GM12865 (cell line): ENCODE measurements around the gene CHSY3.
A peak's percentile ranks its signal among the peaks of the same experiment; 100 is the strongest.

Source experiments
- DNase-seq: peaks from one replicate; pipeline ENCODE4 v3.0.0; 2010; ENCODE audit warnings: low read depth
- H3K4me3 ChIP-seq: 2 replicates; pipeline ENCODE4 v1.5.1; 2011; ENCODE audit warnings: mild to moderate bottlenecking, low read depth, low read length, control low read depth
- TF ChIP-seq, protein P1 (sequence below): IDR thresholded peaks from 2 replicates; pipeline ENCODE4 v1.5.1; 2011; ENCODE audit warnings: low read length, control low read depth, low read depth, inconsistent platforms; ENCODE audit not compliant: insufficient read depth; ENCODE audit errors: missing control alignments

The CHSY3 gene

DNA sequence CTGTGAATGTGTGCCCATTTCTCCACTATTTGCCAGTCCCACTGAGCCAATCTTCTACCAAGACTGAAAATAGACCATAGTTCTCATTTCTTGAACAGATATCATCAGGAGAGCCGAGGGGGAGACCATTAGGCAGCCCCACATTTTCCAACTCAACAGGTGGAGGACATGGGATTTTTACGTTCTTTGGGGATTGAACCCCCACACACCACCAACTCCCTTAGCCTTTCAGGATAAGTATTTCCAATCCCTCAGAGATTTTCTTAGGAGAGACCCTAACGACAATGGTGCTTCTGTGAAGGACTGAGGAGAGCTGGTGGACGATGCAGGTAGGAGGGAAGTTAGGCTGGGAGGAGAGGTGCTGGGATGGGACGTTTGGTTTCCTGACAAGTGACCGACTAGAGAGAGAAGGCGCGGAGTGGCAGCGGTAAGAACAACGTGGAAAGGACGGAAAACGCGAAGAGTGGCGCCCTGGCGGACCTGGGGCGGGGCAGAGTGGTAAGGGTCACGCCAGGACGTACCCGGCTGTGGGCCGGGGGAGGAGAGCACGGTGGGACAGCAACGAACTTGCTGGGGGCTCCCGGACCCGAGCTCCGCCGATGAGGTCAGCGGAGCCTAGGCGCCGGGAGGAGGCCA is 681 bp upstream of the CHSY3 start:
- TF ChIP-seq, protein P1, sequence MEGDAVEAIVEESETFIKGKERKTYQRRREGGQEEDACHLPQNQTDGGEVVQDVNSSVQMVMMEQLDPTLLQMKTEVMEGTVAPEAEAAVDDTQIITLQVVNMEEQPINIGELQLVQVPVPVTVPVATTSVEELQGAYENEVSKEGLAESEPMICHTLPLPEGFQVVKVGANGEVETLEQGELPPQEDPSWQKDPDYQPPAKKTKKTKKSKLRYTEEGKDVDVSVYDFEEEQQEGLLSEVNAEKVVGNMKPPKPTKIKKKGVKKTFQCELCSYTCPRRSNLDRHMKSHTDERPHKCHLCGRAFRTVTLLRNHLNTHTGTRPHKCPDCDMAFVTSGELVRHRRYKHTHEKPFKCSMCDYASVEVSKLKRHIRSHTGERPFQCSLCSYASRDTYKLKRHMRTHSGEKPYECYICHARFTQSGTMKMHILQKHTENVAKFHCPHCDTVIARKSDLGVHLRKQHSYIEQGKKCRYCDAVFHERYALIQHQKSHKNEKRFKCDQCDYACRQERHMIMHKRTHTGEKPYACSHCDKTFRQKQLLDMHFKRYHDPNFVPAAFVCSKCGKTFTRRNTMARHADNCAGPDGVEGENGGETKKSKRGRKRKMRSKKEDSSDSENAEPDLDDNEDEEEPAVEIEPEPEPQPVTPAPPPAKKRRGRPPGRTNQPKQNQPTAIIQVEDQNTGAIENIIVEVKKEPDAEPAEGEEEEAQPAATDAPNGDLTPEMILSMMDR: no peak
- peak; percentile 6 for DNase-seq
- peak overlapping the region; percentile 41 for H3K4me3 ChIP-seq

DNA sequence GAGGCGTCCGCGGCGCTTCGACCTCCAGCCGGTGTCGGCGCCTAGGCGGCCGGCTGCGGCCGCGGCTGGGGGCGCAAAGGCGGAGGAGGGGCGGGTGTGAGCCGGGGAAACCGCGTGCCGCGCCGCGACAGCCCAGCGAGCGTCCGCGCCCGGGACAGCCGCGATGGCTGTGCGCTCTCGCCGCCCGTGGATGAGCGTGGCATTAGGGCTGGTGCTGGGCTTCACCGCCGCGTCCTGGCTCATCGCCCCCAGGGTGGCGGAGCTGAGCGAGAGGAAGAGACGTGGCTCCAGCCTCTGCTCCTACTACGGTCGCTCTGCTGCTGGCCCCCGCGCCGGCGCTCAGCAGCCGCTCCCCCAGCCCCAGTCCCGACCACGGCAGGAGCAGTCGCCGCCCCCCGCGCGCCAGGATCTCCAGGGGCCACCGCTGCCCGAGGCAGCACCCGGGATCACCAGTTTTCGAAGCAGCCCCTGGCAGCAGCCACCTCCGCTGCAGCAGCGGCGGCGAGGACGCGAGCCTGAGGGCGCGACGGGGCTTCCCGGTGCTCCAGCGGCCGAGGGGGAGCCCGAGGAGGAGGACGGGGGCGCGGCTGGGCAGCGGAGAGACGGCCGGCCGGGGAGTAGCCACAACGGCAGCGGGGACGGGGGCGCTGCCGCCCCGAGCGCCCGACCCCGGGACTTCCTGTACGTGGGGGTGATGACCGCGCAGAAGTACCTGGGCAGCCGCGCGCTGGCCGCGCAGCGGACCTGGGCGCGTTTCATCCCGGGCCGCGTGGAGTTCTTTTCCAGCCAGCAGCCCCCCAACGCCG is 605 bp downstream of the CHSY3 start:
- peak overlapping the region; percentile 41 for H3K4me3 ChIP-seq
- DNase-seq: peak; percentile 3
- TF ChIP-seq, protein P1: no peak

DNA sequence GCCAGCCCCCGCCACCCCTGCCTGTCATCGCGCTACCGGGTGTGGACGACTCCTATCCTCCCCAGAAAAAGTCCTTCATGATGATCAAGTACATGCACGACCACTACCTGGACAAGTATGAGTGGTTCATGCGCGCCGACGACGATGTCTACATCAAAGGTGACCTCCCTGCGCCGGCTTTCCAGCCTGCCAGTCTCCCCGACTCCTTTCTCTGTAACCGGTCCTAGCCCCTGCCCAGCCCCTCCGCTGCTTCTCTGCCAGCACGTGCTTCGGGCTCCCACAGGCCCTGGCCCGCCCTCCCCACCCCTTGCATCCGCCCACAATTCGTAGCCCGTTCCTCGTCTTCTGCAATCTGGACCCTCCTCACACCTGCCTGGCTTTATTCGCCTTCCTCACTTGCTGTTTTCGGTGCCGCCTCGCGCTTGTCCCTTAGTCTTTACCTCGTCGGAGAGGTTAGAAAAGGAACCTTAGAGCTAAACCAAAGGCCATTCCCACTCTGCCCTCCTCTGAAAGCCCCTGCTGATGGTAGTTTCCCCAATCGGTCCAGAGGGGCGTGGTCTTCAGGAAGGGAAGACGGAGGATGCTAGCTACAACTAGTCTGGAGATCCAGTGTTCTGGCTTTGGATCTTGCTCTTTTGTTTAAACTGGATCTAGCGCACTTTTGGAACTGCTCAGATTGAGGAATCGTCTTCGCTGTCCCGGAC is 1.4 kb downstream of the CHSY3 start:
- TF ChIP-seq, protein P1: no peak
- DNase-seq: peak; percentile 9
- H3K4me3 ChIP-seq: no peak overlapping the region

DNA sequence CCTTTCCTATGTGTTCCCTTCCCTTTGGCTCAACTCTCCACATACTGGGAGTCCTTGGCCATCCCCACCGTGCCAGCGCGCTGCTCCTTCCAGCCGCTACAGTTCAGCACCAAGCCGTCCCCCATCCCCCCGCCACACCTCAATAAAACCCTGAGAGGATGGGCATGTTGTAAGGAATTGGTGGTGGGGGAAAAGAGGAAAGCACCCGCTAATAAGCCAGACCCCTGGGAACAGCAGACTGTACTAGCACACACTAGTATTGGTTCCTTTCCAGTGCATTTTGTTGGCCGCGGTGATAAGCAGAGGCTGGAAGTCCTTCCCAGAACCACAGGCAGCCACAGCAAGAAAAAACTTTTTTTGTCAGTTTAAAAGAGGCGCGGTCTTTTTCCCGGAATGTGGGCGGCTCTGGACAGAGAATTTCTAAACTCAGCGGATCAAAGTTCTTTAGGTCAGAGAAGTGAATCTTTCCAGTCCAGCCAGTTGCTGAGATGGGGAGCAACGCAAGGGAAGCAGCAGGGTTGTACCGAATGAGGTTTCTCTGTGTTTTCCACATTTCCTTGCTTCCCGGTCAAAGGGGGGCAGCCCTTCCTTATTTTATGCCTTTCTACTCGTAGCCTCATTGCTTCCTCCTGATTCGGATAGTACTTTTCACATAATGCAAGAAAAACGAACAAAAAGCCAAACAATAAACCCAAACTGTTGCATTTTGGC is 2.1 kb downstream of the CHSY3 start:
- DNase-seq: no peak
- no peak overlapping the region for H3K4me3 ChIP-seq
- TF ChIP-seq, protein P1: no peak

DNA sequence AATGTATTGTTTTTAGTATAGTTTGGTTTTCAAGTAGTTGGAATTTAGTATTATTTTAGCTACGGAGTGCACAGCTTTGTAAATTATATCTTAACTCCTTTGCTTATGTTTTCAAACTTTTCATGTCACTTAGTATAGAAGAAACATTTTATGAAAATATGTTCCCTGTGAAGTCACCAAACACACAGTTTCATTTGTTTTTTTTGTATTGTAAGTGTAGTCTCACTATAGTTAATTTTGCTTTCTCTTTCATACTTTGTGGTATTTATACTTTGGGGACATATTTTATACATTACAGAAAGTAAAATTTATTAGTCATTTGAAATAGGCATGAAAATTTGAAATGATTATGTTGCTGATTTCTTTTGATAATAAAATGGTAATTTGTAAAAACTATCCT is 5.0 kb downstream of the CHSY3 start:
- TF ChIP-seq, protein P1: no peak
- DNase-seq: no peak
- no peak overlapping the region for H3K4me3 ChIP-seq

DNA sequence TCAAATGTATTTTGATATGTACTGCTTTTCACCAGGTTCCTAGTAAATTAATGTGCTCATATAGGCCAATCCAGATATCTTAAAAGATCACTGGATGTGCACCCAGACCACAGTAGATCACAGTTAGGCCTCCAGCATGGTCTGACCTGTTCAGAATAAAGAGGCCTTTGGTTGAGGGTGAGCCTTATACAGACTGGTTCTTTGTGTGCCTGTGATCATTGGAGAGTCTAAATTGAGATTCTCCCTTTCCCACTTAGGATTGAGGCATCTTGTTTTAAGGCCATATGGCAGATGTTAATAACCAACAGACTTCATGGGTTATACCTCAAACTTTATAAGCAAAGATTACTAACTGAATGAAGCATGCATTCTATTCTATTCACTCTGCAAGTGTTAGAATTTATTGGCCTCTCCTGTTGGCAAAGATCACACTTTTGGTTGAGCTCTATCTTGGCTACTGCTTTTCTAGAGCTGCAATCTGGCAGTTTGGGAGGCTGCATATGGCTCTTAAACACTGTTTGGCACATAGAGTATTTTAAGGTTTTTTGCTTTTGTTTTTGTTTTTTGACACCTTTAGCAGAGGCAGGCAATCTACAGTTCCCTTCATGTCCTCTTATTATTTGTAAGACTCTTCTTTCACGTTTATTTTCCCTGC is 8.5 kb downstream of the CHSY3 start:
- no peak overlapping the region for H3K4me3 ChIP-seq
- DNase-seq: no peak
- TF ChIP-seq, protein P1: no peak
